HEK293 (cell line): Measurements from ENCODE around the gene LIMCH1.
A peak's percentile ranks its signal among the peaks of the same experiment; 100 is the strongest.

Experiments used
- CTCF ChIA-PET: fragments of 350-600 bp; formaldehyde crosslinking; extraction: SDS; loops from one replicate; lab custom pipeline; 2021; ENCODE audit warnings: antibody characterized with exemption; lab: Yijun Ruan, JAX
- POLR2A ChIA-PET: fragments of 300-600 bp; formaldehyde crosslinking; extraction: SDS; loops from one replicate; lab custom pipeline; 2020; ENCODE audit warnings: antibody characterized with exemption, inconsistent platforms; lab: Yijun Ruan, JAX
- H3K27ac ChIP-seq: fragments of 200-500 bp; sonication (Bioruptor generic); 2 replicates; pipeline ENCODE4 v1.5.1; 2014; ENCODE audit warnings: low read depth, low read length, control low read depth, inconsistent platforms; ENCODE audit errors: extremely low read depth
- H3K36me3 ChIP-seq, 2 experiments: fragments of 200-500 bp in 1 of 2; sonication (Bioruptor generic) in 1 of 2; 1 replicate in 1 of 2; 2 replicates in 1 of 2; pipeline ENCODE4 v1.5.1; 2014 to 2017; ENCODE audit warnings: inconsistent platforms in 2 of 2, low read length in 2 of 2; ENCODE audit not compliant: control insufficient read depth in 2 of 2, insufficient read depth in 1 of 2
- H3K4me1 ChIP-seq: fragments of 200-500 bp; sonication (Bioruptor generic); 2 replicates; pipeline ENCODE4 v1.5.1; 2014; ENCODE audit warnings: mild to moderate bottlenecking, low read length, inconsistent platforms; ENCODE audit not compliant: control insufficient read depth, insufficient read depth
- H3K4me3 ChIP-seq: 2 replicates; pipeline ENCODE4 v1.5.1; 2011; ENCODE audit warnings: low read depth, mild to moderate bottlenecking, control low read depth, low read length, moderate library complexity
- H3K9me3 ChIP-seq: fragments of 200-500 bp; sonication (Bioruptor generic); 2 replicates; pipeline ENCODE4 v1.5.1; 2014; ENCODE audit warnings: low read depth, low read length, inconsistent platforms; ENCODE audit not compliant: control insufficient read depth, insufficient read depth
- AEBP2 ChIP-seq: fragments of 450-650 bp; formaldehyde crosslinking; IDR thresholded peaks from 2 replicates; pipeline ENCODE4 v1.5.1; 2016; ENCODE audit warnings: missing biosample characterization, missing genetic modification characterization, borderline replicate concordance
- GFI1B ChIP-seq: fragments of 450-650 bp; formaldehyde crosslinking; IDR thresholded peaks from 2 replicates; pipeline ENCODE4 v1.5.1; 2016; ENCODE audit warnings: missing biosample characterization, missing genetic modification characterization
- HOXD13 ChIP-seq: sonication (generic); formaldehyde crosslinking; IDR thresholded peaks from 2 replicates; pipeline ENCODE4 v1.8.0; 2022; ENCODE audit warnings: missing genetic modification reagents, borderline replicate concordance
- PBX3 ChIP-seq: sonication (generic); formaldehyde crosslinking; IDR thresholded peaks from 2 replicates; pipeline ENCODE4 v1.8.1; 2022; ENCODE audit warnings: mild to moderate bottlenecking, moderate library complexity, missing genetic modification reagents
- PRDM6 ChIP-seq: fragments of 450-650 bp; formaldehyde crosslinking; IDR thresholded peaks from 2 replicates; pipeline ENCODE4 v1.5.1; 2017; ENCODE audit warnings: missing biosample characterization, missing genetic modification characterization
- SCRT2 ChIP-seq: fragments of 450-650 bp; formaldehyde crosslinking; IDR thresholded peaks from 2 replicates; pipeline ENCODE4 v1.5.1; 2016; ENCODE audit warnings: missing biosample characterization, missing genetic modification characterization
- YY2 ChIP-seq: fragments of 450-650 bp; formaldehyde crosslinking; IDR thresholded peaks from 2 replicates; pipeline ENCODE4 v1.5.1; 2016; ENCODE audit warnings: missing biosample characterization, missing genetic modification characterization
- ZBTB44 ChIP-seq: fragments of 450-650 bp; IDR thresholded peaks from 2 replicates; pipeline ENCODE4 v1.5.1; 2018; ENCODE audit warnings: missing biosample characterization, mild to moderate bottlenecking, missing genetic modification characterization
- ZBTB48 ChIP-seq: fragments of 450-650 bp; formaldehyde crosslinking; IDR thresholded peaks from 2 replicates; pipeline ENCODE4 v1.5.1; 2016; ENCODE audit warnings: missing biosample characterization, missing genetic modification characterization
- ZBTB6 ChIP-seq: fragments of 450-650 bp; formaldehyde crosslinking; IDR thresholded peaks from 2 replicates; pipeline ENCODE4 v1.5.1; 2017; ENCODE audit warnings: missing biosample characterization, missing genetic modification characterization
- ZBTB7A ChIP-seq: fragments of 450-650 bp; formaldehyde crosslinking; IDR thresholded peaks from 2 replicates; pipeline ENCODE4 v1.5.1; 2016; ENCODE audit warnings: low read depth, missing biosample characterization, missing genetic modification characterization
- ZFP69B ChIP-seq: fragments of 450-650 bp; formaldehyde crosslinking; IDR thresholded peaks from 2 replicates; pipeline ENCODE4 v1.5.1; 2016; ENCODE audit warnings: missing biosample characterization, missing genetic modification characterization
- ZNF146 ChIP-seq: fragments of 450-650 bp; formaldehyde crosslinking; IDR thresholded peaks from 2 replicates; pipeline ENCODE4 v1.5.1; 2016; ENCODE audit warnings: missing biosample characterization, missing genetic modification characterization
- ZNF211 ChIP-seq: fragments of 450-650 bp; formaldehyde crosslinking; IDR thresholded peaks from 2 replicates; pipeline ENCODE4 v1.5.1; 2016; ENCODE audit warnings: low read depth, missing biosample characterization, missing genetic modification characterization
- ZNF223 ChIP-seq: fragments of 450-650 bp; formaldehyde crosslinking; IDR thresholded peaks from 2 replicates; pipeline ENCODE4 v1.5.1; 2016; ENCODE audit warnings: missing biosample characterization, missing genetic modification characterization
- ZNF37A ChIP-seq: fragments of 450-650 bp; IDR thresholded peaks from 2 replicates; pipeline ENCODE4 v1.5.1; 2018; ENCODE audit warnings: missing biosample characterization, missing genetic modification characterization
- ZNF529 ChIP-seq: fragments of 450-650 bp; formaldehyde crosslinking; IDR thresholded peaks from 2 replicates; pipeline ENCODE4 v1.5.1; 2017; ENCODE audit warnings: missing genetic modification characterization, missing biosample characterization; ENCODE audit not compliant: insufficient replicate concordance
- ZNF654 ChIP-seq: fragments of 450-650 bp; formaldehyde crosslinking; IDR thresholded peaks from 2 replicates; pipeline ENCODE4 v1.5.1; 2016; ENCODE audit warnings: low read depth, missing biosample characterization, missing genetic modification characterization
- ZNF704 ChIP-seq: fragments of 450-650 bp; formaldehyde crosslinking; IDR thresholded peaks from 2 replicates; pipeline ENCODE4 v1.5.1; 2016; ENCODE audit warnings: missing biosample characterization, missing genetic modification characterization
- ZNF768 ChIP-seq: fragments of 450-650 bp; formaldehyde crosslinking; IDR thresholded peaks from 2 replicates; pipeline ENCODE4 v1.5.1; 2018; ENCODE audit warnings: missing biosample characterization, mild to moderate bottlenecking, missing genetic modification characterization
- ZNF785 ChIP-seq: fragments of 450-650 bp; formaldehyde crosslinking; IDR thresholded peaks from 2 replicates; pipeline ENCODE4 v1.5.1; 2016; ENCODE audit warnings: missing biosample characterization, missing genetic modification characterization

LIMCH1 gene

GRCh38 chr4:41656572-41657520 lies 118.9 kb downstream of the LIMCH1 start (continued):
- TF ChIP-seq HOXD13, result no peak
- TF ChIP-seq ZBTB7A, result no peak

- TF ChIP-seq ZNF211 (tag by site-specific recombination), result no peak
- no peak for TF ChIP-seq ZBTB48 (tag by site-specific recombination)
- no peak for TF ChIP-seq ZBTB6 (tag by site-specific recombination)
- TF ChIP-seq ZNF146 (tag by site-specific recombination), result no peak
- TF ChIP-seq ZFP69B (tag by site-specific recombination), result no peak
- no peak for TF ChIP-seq ZNF223
- no peak for TF ChIP-seq ZNF785 (tag by site-specific recombination)
- no peak for TF ChIP-seq YY2 (tag by site-specific recombination)
- no peak for TF ChIP-seq ZNF768 (tag by site-specific recombination)
- no peak for TF ChIP-seq ZNF704 (tag by site-specific recombination)
- no peak for TF ChIP-seq ZNF529 (tag by site-specific recombination)
- TF ChIP-seq, all 188 proteins: peak for 0
- Histone ChIP-seq H3K9me3 (no peaks in the 10 kb centered on the region), H3K4me3 (no peak overlapping the region), H3K27ac (no peak overlapping the region), H3K4me1 (no peaks in the 10 kb centered on the region), H3K36me3 (no peaks in the 10 kb centered on the region)
- CTCF ChIA-PET, result interaction anchor here (1.2 kb wide), 1 partner anchor 24 kb away, joined by 3 read pairs; no protein-coding TSS in a partner anchor
- POLR2A ChIA-PET, result no interaction called here
Measured at GRCh38 chr4:41657561-41657960, 119.6 kb downstream of the LIMCH1 start.

- ChIA-PET CTCF (interaction anchor here (1.2 kb wide), 1 partner anchor 24 kb away, joined by 3 read pairs; no protein-coding TSS in a partner anchor), POLR2A (no interaction called here)
- Histone ChIP-seq H3K27ac (no peak overlapping the region), H3K36me3 (no peaks in the 10 kb centered on the region), H3K9me3 (no peaks in the 10 kb centered on the region), H3K4me1 (no peaks in the 10 kb centered on the region), H3K4me3 (no peak overlapping the region)
- TF ChIP-seq ZNF654 (tag by site-specific recombination), result 0 out of 2 replicates have a peak, but pooled peaks have one; percentile 7
- TF ChIP-seq AEBP2 (tag by site-specific recombination), result no peak
- TF ChIP-seq PRDM6 (tag by site-specific recombination), result peak; percentile 39
- no peak for TF ChIP-seq ZNF37A
- no peak for TF ChIP-seq ZNF785 (tag by site-specific recombination)
- TF ChIP-seq PBX3 (CRISPR knock-in tag), result no peak
- 0 out of 2 replicates have a peak, but pooled peaks have one; percentile 9 for TF ChIP-seq ZBTB44
- no peak for TF ChIP-seq GFI1B (tag by site-specific recombination)
- TF ChIP-seq SCRT2 (tag by site-specific recombination), result 0 out of 2 replicates have a peak, but pooled peaks have one; percentile 27
Measured at GRCh38 chr4:41658163-41658562, 120.2 kb downstream of the LIMCH1 start.
